NCI-H82 (cell line): ENCODE data around the gene STK26.
"Not testable (repeated sequence)": the region's sequence is repeated elsewhere in the genome, so short reads cannot be mapped to it uniquely, and the experiment has no call there.

Source experiments
- DNase-seq: peaks from one replicate; lab custom pipeline; 2025; lab: John Stamatoyannopoulos, UW

The STK26 gene

GRCh38 chrX:132037479-132037993 lies 14.4 kb downstream of the STK26 start:
- DNase-seq, result no peak

- no peak for DNase-seq
These were observed 17.0 kb downstream of the STK26 start for GRCh38 chrX:132040066-132040465.

- no peak for DNase-seq
These were observed 17.9 kb downstream of the STK26 start for GRCh38 chrX:132041015-132041414.

GRCh38 chrX:132043977-132044376 lies 20.9 kb downstream of the STK26 start:
- no peak for DNase-seq

GRCh38 chrX:132044953-132045352 lies 21.9 kb downstream of the STK26 start:
- no peak for DNase-seq

- no peak for DNase-seq
These were observed 22.4 kb downstream of the STK26 start for GRCh38 chrX:132045456-132045855.

DNA sequence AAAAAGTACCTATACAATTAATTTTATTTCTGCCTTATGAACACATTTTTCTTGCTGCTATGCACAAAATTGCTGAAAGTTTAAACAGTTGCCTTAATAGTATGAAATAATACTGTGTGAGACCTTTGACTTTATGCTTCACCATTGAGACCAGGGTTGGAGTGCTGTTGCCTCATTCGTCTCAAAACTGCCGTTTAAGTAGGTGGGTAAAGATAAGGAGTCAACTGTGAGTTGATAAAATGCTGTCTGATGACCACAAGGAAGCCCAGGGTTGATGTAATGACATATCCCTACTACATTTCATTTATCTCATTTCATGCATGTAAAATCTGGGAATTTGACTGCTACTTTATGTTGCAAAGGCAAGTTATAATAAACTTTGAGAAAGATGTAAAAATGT lies 23.4 kb downstream of the STK26 start:
- no peak for DNase-seq

DNA sequence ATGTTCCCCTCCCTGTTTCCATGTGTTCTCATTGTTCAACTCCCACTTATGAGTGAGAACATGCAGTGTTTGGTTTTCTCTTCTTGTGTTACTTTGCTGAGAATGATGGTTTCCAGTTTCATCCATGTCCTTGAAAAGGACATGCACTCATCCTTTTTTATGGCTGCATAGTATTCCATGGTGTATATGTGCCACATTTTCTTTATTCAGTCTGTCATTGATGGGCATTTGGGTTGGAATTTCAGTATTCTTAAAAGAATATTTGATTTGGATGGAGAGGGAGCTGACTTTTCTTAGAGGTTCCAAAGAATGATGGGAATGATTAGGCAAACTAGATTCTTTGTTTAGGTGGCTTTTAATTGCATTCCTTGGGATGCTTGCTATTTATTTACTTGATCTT lies 28.7 kb downstream of the STK26 start:
- DNase-seq, result not testable (repeated sequence)

DNA sequence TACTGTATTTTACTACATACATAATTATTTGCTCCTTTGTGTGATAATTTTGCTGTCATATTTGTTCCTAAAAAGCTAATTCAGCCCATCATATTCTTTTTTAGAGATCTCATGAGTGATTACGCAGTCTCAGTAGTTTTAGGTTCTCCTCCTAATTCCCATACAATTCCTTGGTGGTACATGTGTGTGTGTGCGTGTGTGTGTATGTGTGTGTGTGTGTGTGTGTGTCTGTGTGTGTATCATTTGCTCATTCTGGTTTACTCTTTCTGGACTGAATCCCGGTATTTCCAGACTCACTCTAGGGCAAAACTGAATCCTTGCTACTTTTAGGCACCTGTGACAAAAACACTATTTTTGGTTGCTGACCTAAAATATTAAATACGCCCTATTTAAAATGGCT lies 34.9 kb downstream of the STK26 start:
- no peak for DNase-seq

DNA sequence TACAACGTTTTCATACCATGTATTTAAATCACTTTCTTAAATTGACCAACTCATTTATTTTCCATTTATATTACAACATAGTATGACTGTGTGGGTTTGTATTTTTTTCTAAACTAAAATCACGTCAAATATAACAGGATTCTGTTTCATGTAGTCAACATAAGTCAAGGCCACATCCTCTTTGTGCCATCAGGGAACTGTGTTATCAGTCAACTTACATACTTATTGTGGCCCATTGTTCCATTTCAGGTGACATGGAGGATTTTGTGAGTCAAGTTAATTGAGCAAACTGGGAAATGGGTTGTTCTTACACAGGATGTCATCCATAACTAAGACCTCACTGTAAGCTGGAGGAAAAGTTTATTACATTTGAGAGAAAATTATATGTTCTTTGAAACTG lies 35.9 kb downstream of the STK26 start:
- no peak for DNase-seq

DNA sequence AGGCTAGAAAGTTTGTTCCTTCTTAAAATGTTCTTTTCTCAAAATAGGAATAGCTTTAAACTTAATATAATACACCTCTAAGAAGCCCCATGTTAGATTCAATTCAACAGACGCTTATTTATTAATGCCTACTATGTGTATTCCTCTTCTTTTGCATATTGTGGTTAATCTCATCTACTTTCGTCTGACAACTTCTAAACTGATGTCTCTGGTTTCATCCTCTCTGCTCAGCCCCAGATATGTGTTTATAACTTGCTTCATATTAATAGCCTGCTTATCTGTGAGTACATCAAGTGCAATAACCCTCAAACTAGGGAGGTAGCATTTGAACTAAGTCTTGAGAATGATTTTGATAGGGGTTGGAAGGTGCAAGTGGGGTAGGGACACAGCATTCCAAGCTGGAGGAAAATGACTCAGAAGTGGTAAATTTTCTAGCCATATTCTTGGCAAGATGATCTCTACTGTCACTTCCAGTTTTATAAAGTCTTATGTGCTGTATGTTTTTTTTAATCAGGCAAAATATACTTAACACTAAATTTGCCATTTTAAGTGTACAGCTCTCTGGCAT lies 37.0 kb downstream of the STK26 start:
- DNase-seq, result no peak

DNA sequence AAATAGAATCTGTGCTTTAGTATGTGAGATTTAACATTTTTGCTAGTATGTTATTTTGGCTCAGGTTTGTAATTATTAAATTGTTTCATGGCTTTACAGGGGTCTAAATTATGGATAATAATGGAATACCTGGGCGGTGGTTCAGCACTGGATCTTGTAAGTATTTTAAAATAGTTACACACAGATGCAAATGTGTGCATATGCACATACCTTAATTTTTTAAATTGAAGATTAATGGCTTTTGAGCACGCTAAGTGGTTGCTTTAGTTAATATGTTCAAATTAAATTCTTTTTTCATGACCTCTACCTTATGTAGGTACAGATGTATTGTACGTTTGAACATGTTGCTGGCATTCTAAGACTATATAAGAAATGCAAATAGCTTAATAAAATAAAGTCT lies 40.2 kb downstream of the STK26 start:
- DNase-seq, result no peak

DNA sequence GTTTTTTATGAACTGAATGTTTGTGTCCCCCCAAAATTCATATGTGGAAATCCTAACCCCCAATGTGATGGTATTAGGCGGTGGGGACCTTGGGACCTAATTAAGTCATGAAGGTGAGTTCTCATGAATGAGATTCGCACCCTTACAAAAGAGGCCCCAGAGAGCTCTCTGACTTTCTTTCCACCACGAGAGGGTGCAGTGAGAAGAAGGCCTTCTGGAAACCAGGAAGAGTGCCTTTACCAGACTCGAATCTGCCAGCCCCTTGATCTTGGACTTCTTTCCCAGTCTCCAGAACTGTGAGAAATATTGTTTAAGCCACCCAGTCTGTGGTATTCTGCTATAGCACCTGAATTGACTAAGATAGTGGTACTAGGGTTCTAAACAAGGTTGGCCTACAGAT lies 40.8 kb downstream of the STK26 start:
- DNase-seq, result no peak

- no peak for DNase-seq
These were observed 45.3 kb downstream of the STK26 start for GRCh38 chrX:132068405-132068804.

DNA sequence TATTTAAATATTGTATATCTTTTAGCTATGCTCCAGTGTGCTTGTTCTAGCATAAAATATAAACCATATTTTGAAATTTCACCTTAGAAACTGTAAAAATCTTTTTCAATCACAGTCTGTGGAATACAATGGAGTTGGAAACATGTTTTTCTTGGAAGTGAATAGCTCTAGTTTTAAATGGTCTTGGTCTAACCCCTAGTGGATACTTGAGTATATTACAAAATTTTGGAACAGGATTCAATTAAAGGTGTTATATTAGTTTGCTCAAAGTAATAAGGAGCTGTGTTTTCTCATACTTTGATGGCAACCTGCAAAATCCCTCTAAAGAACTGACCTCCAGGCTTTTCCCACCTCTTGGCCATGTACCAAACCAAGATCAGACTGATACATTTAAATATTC lies 48.2 kb downstream of the STK26 start:
- DNase-seq, result peak; percentile 6

- DNase-seq, result no peak
These were observed 54.3 kb downstream of the STK26 start for GRCh38 chrX:132077414-132077813.

- no peak for DNase-seq
These were observed 54.8 kb downstream of the STK26 start for GRCh38 chrX:132077912-132078311.

DNA sequence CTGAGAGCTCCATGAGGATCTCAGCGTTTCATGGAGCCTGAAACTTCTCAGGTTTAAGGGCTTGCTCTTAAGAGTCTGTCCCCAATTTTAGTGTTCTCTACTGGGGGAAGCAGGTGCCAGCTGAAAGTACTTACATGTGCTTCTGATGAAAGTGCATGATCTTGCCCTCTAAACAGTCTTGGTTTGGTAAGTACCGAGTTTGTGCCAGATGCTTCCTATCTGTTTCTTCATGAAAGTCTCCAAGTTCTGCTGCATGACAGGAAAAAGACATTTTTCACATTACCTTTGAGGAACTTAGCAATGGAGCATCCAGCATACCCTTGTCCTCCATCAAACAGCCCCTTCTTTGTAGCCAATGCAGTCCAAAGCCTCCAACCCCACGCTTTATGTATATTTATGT lies 62.7 kb downstream of the STK26 start:
- DNase-seq, result no peak

DNA sequence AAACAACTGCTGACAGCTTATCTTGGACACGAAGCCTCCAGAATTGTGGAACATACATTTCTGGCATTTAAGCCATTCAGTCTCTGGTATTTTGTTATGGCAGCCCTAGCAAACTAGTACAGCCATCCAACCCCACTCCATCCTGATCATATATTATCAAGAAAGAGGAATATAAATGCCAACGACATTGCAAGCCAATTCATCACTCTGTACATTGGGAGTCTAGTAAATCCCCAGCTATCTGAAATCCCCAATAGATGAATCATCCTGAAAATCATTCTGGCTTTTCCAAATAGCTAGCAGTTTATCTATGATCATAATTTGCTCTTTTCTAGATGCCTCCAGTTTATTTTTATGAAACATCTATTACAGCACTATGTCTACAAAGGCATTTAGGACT lies 63.6 kb downstream of the STK26 start:
- no peak for DNase-seq

- DNase-seq, result no peak
These were observed 65.8 kb downstream of the STK26 start for GRCh38 chrX:132088864-132089263.

DNA sequence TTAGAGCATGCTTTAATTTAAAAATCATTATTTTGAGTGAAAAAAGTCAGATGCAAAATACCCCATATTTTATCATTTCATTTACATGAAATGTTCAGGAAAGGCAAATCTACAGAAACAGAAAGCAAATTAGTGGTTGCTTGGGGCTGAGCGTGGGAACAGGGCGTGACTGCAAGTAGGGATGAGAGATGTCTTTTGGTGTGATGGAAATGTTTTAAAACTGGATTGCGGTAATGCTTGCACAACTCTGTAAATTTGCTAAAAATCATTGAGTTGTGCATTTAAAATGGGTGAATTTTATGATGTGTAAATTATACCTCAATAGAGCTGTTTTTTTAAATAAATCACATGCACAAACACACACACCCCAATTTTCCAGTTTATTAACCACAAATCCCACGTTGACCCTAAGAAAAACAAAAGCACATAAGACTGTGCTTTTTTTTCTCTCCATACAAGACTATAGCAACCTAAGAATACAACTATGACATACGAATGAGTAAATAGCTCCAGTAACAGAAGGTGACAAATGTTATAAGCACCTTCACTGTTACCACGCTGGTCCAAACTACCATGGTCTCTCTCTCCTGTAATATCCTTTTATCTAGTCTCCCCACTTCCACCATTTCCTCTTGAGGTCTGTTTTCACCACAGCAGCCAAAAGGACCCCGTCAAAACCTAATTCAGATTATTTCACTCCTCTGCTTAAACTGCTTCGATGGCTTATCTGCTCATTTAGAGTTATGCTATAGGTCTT lies 67.5 kb downstream of the STK26 start:
- no peak for DNase-seq

DNA sequence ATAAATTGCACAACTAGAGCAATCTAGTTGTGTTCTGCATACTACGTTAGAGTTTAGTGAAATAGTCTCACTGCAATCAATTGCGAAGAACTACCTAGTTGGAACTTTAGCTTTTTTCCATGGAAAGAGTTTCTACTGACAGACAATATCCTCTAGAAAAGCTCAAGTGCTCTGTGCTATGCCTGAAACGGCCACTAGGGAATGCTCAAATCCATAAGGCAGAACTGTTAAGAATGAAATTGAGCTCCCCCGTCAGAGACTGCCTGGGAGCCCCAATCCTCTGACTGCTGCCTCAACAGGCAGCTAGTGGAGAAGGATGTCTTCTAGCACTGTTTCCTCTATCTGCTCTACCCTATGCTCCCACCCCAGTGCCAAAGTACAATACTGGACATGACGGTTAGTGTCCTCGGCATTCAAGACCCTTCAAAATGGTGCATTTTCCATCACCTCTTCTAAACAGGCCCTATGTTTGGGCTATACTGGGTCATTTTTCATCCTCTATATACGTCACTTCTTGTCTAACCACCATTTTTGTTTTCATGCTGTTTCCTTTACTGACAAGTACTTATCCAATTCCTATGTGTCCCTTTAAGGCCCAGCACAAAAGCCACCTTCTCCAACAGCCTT lies 69.5 kb downstream of the STK26 start:
- DNase-seq, result peak; percentile 72

DNA sequence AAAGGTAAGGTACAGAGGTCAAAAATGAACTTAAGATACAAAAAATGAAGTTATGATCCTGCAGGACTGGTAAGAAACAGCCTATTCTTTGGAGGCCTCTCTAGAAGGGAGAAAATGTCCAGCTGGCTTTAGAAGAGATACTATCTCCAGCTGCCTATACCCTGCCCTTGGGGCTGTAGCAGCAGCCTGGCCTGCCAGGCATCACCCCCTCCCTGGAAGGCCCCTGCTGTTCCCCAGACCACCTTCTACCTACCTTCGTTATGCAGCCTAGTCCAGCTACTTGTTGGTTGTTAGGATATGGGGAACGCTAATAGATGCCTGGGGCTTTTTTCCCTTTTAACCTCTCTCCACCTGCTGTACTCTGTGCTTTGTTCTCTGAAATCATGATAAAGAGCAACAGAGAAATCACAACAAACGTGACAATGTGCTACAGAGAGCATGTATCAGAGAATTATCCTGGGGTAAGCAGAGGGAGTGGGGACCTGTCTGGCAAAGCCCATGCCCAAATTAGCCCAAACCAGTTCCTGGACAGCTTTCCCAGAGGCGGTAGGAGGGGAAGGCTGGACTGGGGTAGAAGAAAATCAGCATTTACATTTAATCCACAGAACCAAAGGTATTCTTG lies 70.2 kb downstream of the STK26 start:
- no peak for DNase-seq
